GM12891 (cell line): ENCODE results near the gene PDE10A.

Source experiments
- POLR2A ChIP-seq: IDR thresholded peaks from 2 replicates; pipeline ENCODE4 v1.6.1; 2011; ENCODE audit warnings: low read depth, low read length, control low read depth
- SPI1 ChIP-seq: IDR thresholded peaks from 2 replicates; pipeline ENCODE4 v1.6.1; 2011; ENCODE audit warnings: low read depth, low read length, control low read depth
- TAF1 ChIP-seq: IDR thresholded peaks from 2 replicates; pipeline ENCODE4 v1.6.1; 2011; ENCODE audit warnings: low read depth, low read length, control low read depth

DNA sequence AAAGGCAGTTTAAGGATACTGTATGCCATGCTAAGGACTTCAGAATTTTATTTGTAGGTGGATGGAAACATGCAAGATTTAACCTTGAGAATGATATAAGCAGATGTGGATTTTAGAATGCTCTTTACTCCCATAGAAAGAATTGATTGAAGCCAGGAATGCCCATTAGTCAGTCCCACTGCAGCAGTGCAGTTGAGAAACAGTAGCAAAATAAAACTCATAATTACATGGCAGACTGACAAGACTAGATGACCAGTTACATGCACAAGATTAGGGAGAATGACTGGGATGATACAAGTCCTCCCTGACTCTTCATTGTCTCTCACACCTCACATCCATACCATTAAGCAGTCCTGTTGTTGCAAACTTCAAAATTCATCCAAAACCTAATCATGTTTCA, 83.9 kb downstream of the PDE10A start:
- TF ChIP-seq POLR2A: no peak
- TF ChIP-seq SPI1: no peak
- TF ChIP-seq TAF1: no peak
